SK-N-SH treated with all-trans-retinoic acid at 6 μM for 48 hours (cell line): ENCODE measurements around the gene XRCC3.

Source experiments
- ESRRG ChIP-seq: fragments of 250-450 bp; sonication (Bioruptor Pico); IDR thresholded peaks from 2 replicates; pipeline ENCODE4 v1.6.1; 2021; ENCODE audit warnings: mild to moderate bottlenecking
- ISL1 ChIP-seq: fragments of 250-450 bp; sonication (Bioruptor Pico); IDR thresholded peaks from 2 replicates; pipeline ENCODE4 v2.1.2; 2022; ENCODE audit warnings: mild to moderate bottlenecking, moderate library complexity
- RARB ChIP-seq: fragments of 250-450 bp; sonication (Bioruptor Pico); IDR thresholded peaks from 2 replicates; pipeline ENCODE4 v1.8.0; 2021; ENCODE audit warnings: mild to moderate bottlenecking, moderate library complexity

DNA sequence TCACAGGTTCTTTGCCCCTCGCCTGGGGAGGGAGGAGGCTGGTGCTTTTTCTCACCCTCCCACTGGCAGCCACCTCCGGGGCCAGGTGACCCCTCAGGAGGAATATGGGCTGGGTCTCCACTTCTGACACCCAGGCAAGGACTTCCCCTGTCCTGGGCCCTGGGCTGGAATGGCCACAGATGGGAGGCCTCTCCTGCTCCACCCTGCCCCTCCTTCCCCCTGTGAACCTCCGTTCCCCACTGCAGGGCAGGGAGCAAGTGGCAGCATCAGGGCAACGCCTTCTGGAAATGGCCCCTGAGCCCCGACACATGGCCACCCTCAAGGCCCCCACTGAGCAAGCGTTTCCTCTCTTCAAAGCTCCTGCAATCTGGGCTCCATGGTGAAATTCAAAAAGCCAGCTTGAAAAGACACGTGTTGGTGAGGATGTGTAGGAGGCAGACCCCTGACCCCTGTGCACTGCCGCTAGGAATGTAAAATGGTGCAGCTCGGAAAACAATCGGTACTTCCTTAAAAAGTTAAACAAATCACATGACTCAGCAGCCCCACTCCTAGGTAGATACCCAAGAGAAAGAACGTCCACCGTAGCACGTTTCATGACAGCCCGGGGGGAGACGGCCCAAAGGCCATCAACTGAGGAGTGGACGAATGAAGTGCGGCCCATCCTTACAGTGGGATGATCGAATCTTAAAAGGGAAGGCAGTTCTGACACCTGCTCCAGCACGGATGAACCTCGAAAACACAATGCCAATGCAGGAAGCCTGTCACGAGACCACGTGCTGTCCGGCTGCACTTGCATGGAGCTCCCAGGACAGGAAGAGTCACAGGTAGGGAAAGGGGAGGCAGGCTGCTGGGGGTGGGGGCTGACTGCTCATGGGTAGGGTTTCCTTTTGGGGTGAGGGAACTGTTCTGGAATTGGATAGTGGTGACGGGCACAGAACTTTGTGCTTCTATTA lies 11.5 kb downstream of the XRCC3 start:
- no peak for TF ChIP-seq RARB
- TF ChIP-seq ISL1 (CRISPR knock-in tag), result no peak
- TF ChIP-seq ESRRG (CRISPR knock-in tag), result no peak
